Activated CD4-positive, alpha-beta memory T cell treated with anti-CD3 and anti-CD28 coated beads, Interleukin-2, amount 10 ng/mL, durations not matched to agents 7 days and 5 days (primary cell): ENCODE measurements around the gene C1QA. TPM values are rescaled to one million over a fixed set of nuclear protein-coding genes. Genes with fewer than 3 reads are reported as not detected.

Source experiments
- CTCF ChIA-PET: fragments of 350-600 bp; sonication (Branson Sonifier 250); formaldehyde crosslinking; loops from one replicate; lab custom pipeline; 2021; ENCODE audit warnings: antibody characterized with exemption, inconsistent platforms; lab: Charles Lee
- POLR2A ChIA-PET: fragments of 350-600 bp; sonication (Branson Sonifier 250); formaldehyde crosslinking; loops from one replicate; lab custom pipeline; 2021; ENCODE audit warnings: antibody characterized with exemption; lab: Charles Lee
- DNase-seq: peaks from one replicate; pipeline ENCODE4 v3.0.0-alpha.2; 2020
- H3K27ac Mint-ChIP-seq: one replicate; pipeline ENCODE4 v1.8.0; 2021; ENCODE audit warnings: mild to moderate bottlenecking, mixed read lengths
- H3K27me3 Mint-ChIP-seq: one replicate; pipeline ENCODE4 v1.8.0; 2021; ENCODE audit warnings: mixed read lengths
- H3K36me3 Mint-ChIP-seq: one replicate; pipeline ENCODE4 v1.8.0; 2021; ENCODE audit warnings: low read depth, mixed read lengths
- H3K4me1 Mint-ChIP-seq: one replicate; pipeline ENCODE4 v1.8.0; 2021; ENCODE audit warnings: mixed read lengths
- H3K4me3 Mint-ChIP-seq: one replicate; pipeline ENCODE4 v1.8.0; 2021; ENCODE audit warnings: mild to moderate bottlenecking, mixed read lengths
- H3K9me3 Mint-ChIP-seq: one replicate; pipeline ENCODE4 v1.8.0; 2021; ENCODE audit warnings: mixed read lengths
- total RNA-seq, 2 experiments: library from RNA; stranded (reverse); gene quantifications; one replicate each; pipeline ENCODE4 v1.2.3, GENCODE V29; 2021

The C1QA gene
- total RNA-seq, 2 experiments from 2014 or later = not detected

DNA sequence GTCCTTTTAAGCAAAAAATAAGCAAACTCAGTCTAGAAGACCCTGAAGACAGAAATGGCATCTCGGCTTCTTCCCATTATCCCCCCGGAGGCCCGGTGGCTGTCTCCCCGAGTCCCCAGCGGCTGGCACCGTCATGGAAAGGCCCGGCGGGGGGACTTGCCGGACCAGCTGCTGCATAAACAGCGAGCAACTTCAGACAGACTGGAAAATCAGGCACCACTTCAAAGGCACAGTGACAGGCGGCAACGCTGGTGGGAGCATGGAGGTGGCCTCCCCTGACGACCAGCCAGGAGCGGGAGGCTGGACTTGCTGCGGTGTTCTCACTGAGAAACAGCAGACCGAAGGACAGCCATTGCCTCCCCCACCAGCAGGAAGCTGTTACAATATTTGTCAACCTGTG, 18.4 kb upstream of the C1QA start:
- Mint-ChIP-seq H3K4me3 (no peak overlapping the region), H3K4me1 (no peaks in the 10 kb centered on the region), H3K27me3 (no peaks in the 10 kb centered on the region), H3K36me3 (no peaks in the 10 kb centered on the region), H3K9me3 (no peaks in the 10 kb centered on the region), H3K27ac (no peak overlapping the region)
- ChIA-PET POLR2A (no interaction called here), CTCF (no interaction called here)
- DNase-seq = no peak

- POLR2A ChIA-PET = no interaction called here
- CTCF ChIA-PET = no interaction called here
- no peak for DNase-seq
- Mint-ChIP-seq H3K4me1 (no peaks in the 10 kb centered on the region), H3K36me3 (no peaks in the 10 kb centered on the region), H3K27ac (no peak overlapping the region), H3K4me3 (no peak overlapping the region), H3K9me3 (no peaks in the 10 kb centered on the region), H3K27me3 (no peaks in the 10 kb centered on the region)
These were observed 17.2 kb upstream of the C1QA start for GRCh38 chr1:22619252-22619651.

DNA sequence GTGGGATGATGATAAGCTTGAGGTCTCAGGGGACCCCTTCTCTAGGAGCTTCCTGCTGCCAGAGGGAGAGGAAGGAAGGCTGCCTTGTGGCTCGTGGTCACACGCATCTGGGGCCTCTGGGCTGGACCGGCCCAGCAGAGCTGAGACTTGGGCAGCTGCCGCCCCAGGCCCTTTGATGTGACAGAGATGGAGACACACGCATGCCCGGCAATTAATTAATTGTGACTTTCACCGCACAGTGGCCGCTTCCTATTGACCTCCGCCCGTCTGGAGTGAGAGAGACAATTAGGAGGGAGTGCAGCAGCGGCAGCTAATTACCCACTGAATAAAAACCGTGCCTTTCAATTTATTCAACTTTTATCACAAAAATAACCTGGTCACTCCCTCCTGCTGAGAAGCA, 16.6 kb upstream of the C1QA start:
- Mint-ChIP-seq H3K4me3 (no peak overlapping the region), H3K27ac (no peak overlapping the region), H3K9me3 (no peaks in the 10 kb centered on the region), H3K27me3 (no peaks in the 10 kb centered on the region), H3K36me3 (no peaks in the 10 kb centered on the region), H3K4me1 (no peaks in the 10 kb centered on the region)
- CTCF ChIA-PET = no interaction called here
- POLR2A ChIA-PET = no interaction called here
- no peak for DNase-seq

DNA sequence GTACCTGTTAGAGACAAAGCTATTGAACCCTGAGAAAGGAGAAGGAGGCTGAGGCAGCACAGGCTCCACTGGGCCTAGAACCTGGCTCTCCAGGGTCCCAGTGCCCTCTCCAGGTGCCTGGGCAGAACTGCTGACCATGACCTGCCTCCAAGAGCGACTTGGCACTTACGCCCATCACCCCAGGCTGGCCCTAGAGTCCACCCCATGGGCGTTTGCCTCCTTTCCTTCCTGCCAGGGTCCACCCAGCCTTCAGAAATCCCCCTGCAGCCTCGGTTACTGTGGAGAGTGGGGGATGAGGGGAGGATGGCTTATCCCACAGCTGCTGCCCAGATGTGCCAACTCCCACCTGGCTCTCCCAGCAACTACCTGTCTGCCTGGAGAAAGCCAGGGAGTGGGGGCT, 14.7 kb upstream of the C1QA start:
- Mint-ChIP-seq H3K27ac (no peak overlapping the region), H3K4me1 (no peaks in the 10 kb centered on the region), H3K4me3 (no peak overlapping the region), H3K27me3 (no peaks in the 10 kb centered on the region), H3K9me3 (no peaks in the 10 kb centered on the region), H3K36me3 (no peaks in the 10 kb centered on the region)
- ChIA-PET POLR2A (no interaction called here), CTCF (no interaction called here)
- DNase-seq = no peak

DNA sequence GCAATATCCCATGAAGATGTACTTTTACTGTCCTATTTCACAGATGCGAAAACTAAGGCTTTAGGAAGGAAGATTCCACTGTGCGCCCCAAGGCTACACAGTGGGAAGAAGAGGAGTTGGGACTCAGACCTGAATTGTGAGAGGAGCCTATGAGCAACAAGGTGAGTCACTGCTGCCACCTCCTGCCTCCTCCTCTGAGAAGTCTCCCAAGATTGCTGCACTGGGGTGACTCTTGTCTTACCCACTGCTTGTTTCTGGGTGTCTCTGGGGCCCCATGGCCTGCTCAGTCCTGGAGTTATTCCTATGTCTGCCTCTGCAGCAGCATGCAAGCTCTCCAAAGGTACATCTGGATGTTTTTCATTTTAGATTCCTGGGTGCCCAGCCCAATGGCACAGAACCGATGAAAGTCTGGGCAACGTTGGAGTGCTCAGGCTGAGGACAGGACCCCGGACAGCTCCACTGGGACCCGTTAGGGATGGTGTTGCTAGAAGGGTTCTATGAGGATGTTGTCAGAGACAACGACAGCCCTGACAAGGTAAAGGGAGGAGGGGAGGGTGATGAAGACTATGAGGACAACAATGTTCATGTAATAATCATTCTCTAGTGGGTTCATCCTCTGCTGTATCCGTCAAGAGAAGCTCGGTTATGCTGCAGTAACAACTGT, 11.0 kb upstream of the C1QA start:
- Mint-ChIP-seq H3K27ac (no peak overlapping the region), H3K27me3 (peaks cover 9% of the 10 kb centered on the region), H3K4me3 (no peak overlapping the region), H3K9me3 (no peaks in the 10 kb centered on the region), H3K4me1 (no peaks in the 10 kb centered on the region), H3K36me3 (no peaks in the 10 kb centered on the region)
- ChIA-PET CTCF (no interaction called here), POLR2A (no interaction called here)
- no peak for DNase-seq

DNA sequence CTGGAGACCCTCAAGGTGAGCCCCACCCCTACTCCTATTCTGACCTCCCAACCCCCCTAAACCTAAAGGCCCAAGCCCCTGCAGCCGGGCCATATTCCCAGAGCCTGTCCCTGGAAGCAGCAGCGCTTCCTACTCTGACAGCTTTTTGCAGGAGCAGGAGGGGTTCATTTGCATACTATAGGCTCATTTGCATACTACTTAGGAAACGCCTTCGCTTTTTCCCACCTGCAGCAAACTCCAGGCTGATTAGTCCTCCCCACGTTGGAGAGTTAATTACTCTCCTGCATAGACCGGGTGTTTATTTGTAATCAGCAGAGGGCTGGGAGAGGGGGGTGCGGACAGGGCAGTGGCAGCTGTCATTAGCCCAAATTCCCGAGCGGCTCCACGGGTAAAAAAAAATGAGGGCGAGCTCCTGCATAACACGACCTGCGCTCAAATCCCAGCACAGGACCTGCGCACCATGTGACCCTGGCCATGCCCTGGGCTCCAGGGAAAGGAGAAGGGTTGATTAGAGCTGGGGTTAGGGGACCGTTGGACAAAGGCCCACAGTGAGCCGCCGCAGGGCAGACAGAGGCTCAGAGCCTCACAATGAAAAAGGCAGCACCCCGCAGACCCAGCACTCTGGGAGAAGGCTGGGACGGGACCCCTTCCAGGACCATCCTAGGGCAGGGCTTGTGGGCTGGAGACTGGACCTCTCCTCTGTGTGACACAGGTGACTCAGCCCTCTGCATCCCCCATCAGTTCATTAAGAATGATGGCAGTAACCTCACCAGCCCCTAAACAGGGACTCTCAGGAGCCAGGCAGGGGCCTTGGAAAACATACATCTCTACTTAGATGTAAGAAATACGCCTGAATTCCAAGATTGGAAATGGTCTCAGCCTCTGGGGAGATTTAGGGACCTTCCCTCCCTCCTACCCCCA, 9.9 kb upstream of the C1QA start:
- POLR2A ChIA-PET = no interaction called here
- no peaks in the 10 kb centered on the region for H3K36me3 Mint-ChIP-seq
- CTCF ChIA-PET = no interaction called here
- no peaks in the 10 kb centered on the region for H3K9me3 Mint-ChIP-seq
- peaks cover 12% of the 10 kb centered on the region for H3K27me3 Mint-ChIP-seq
- no peak overlapping the region for H3K27ac Mint-ChIP-seq
- no peaks in the 10 kb centered on the region for H3K4me1 Mint-ChIP-seq
- no peak for DNase-seq
- H3K4me3 Mint-ChIP-seq = no peak overlapping the region

DNA sequence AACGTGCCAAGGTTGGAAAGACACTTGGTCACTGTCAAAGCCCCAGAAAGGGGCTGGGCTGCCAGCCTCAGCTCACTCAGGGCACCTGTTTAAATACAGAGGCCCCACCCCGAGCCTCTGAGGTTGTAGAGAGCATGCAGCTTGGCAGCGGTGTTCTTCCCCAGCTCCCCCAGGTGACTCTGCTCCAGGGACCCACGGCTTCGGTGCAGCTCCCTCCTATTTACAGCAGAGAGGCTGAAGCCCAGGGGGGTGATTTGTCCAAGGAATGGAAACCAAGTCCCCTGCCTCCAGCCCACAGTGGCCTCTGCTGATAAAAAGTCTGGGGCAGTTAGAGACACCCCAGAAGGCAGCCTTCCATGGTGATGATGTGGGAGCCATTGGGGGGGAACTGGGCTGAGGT, 9.1 kb upstream of the C1QA start:
- no peak for DNase-seq
- CTCF ChIA-PET = no interaction called here
- POLR2A ChIA-PET = no interaction called here
- Mint-ChIP-seq H3K9me3 (no peaks in the 10 kb centered on the region), H3K36me3 (no peaks in the 10 kb centered on the region), H3K4me3 (no peak overlapping the region), H3K4me1 (no peaks in the 10 kb centered on the region), H3K27me3 (peaks cover 15% of the 10 kb centered on the region), H3K27ac (no peak overlapping the region)

DNA sequence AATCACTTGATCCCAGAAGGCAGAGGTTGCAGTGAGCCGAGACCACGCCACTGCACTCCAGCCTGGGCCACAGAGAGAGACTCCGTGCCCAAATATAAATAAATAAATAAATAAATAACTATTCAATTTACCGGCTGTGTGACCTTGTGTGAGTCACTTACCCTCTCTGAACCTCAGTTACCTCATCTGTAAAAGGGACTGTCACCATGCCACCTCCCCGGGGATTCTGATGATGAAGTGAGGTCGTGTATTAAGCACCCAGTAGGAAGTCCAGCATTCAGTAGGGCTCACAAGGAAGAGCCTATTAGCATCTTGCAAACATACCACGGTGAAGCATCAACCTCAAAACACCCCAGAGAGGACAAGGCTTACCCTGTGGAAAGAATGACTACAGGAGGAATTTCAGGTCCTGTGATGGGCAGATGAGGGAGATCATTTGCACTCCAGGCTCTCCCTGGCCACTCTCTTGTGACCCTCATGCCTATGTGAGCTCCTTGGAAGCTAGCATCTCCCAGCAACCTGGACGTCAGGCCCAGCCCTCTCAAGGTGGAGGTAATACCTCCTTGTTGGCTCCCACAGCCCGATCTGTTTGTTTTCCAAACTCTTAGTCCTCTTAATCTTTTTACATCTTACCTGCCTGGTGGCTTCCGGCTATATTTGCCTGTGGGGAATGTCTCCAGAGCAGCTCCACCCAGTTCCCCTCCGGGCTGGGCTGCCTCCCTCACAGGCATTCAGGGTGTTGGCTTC, 7.6 kb upstream of the C1QA start:
- Mint-ChIP-seq H3K36me3 (no peaks in the 10 kb centered on the region), H3K4me3 (no peak overlapping the region), H3K9me3 (no peaks in the 10 kb centered on the region), H3K27ac (no peak overlapping the region), H3K27me3 (peaks cover 18% of the 10 kb centered on the region), H3K4me1 (no peaks in the 10 kb centered on the region)
- CTCF ChIA-PET = no interaction called here
- DNase-seq = no peak
- POLR2A ChIA-PET = no interaction called here

DNA sequence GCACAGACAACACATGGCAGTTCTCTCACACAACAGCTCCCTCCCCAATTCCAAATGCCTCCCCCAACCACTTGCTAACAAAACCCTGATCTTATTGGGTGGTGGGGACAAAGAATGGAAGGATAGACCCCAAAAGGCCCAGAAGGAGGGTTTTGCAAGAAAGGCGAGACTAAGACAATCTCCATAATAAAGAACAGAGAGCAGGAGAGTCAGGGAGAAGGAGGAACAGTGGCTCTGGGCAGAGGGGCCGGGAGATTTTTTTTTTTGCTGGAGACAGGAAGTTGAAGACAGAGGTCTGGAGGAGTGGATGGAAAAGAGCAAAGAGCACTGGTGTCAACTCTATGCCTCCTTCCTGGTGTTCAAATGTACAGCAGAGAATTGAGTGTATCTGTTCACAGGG, 6.5 kb upstream of the C1QA start:
- H3K4me3 Mint-ChIP-seq = no peak overlapping the region
- H3K4me1 Mint-ChIP-seq = no peaks in the 10 kb centered on the region
- ChIA-PET POLR2A (no interaction called here), CTCF (no interaction called here)
- H3K9me3 Mint-ChIP-seq = no peaks in the 10 kb centered on the region
- no peak overlapping the region for H3K27ac Mint-ChIP-seq
- peaks cover 20% of the 10 kb centered on the region for H3K27me3 Mint-ChIP-seq
- no peak for DNase-seq
- H3K36me3 Mint-ChIP-seq = no peaks in the 10 kb centered on the region

GRCh38 chr1:22633697-22634463, 2.5 kb upstream of the C1QA start:
- Mint-ChIP-seq H3K27ac (no peak overlapping the region), H3K4me1 (no peaks in the 10 kb centered on the region), H3K36me3 (no peaks in the 10 kb centered on the region), H3K27me3 (peaks cover 20% of the 10 kb centered on the region), H3K9me3 (no peaks in the 10 kb centered on the region), H3K4me3 (no peak overlapping the region)
- ChIA-PET POLR2A (no interaction called here), CTCF (no interaction called here)
- no peak for DNase-seq

DNA sequence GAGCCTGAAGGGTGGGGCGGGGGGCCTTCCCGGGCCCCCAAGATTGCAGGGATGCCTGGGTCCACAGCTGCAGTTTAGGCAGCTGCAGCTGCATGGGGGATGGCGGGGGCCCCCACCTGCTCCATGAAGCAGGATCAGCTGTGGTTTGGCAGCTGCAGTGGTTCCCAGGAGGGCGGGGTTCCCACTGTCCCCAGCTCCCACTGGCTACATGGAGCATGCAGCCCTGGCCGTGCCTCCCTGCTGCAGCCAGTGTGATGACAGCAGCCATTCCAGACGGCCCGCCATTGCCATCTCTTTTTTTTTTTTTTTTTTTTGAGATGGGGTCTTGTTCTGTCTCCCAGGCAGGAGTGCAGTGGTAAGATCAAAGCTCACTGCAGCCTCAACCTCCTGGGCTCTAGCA, 992 bp upstream of the C1QA start:
- Mint-ChIP-seq H3K4me3 (no peak overlapping the region), H3K4me1 (no peaks in the 10 kb centered on the region), H3K9me3 (no peaks in the 10 kb centered on the region), H3K36me3 (no peaks in the 10 kb centered on the region), H3K27ac (no peak overlapping the region), H3K27me3 (peaks cover 10% of the 10 kb centered on the region)
- DNase-seq = no peak
- POLR2A ChIA-PET = no interaction called here
- CTCF ChIA-PET = no interaction called here

GRCh38 chr1:22636927-22637326, 499 bp downstream of the C1QA start:
- H3K36me3 Mint-ChIP-seq = no peaks in the 10 kb centered on the region
- ChIA-PET POLR2A (no interaction called here), CTCF (no interaction called here)
- H3K27me3 Mint-ChIP-seq = peaks cover 5% of the 10 kb centered on the region
- H3K4me3 Mint-ChIP-seq = no peak overlapping the region
- no peaks in the 10 kb centered on the region for H3K4me1 Mint-ChIP-seq
- DNase-seq = no peak
- no peaks in the 10 kb centered on the region for H3K9me3 Mint-ChIP-seq
- no peak overlapping the region for H3K27ac Mint-ChIP-seq

- H3K4me3 Mint-ChIP-seq = no peak overlapping the region
- H3K27me3 Mint-ChIP-seq = peaks cover 5% of the 10 kb centered on the region
- no peaks in the 10 kb centered on the region for H3K4me1 Mint-ChIP-seq
- no peak overlapping the region for H3K27ac Mint-ChIP-seq
- no peaks in the 10 kb centered on the region for H3K36me3 Mint-ChIP-seq
- no peaks in the 10 kb centered on the region for H3K9me3 Mint-ChIP-seq
- DNase-seq = no peak
- CTCF ChIA-PET = no interaction called here
- POLR2A ChIA-PET = no interaction called here
These were observed 1.5 kb downstream of the C1QA start for GRCh38 chr1:22637907-22638445.
